PFSK-1 (cell line): ENCODE measurements around the gene ZZZ3.

Source experiments
- POLR2AphosphoS5 ChIP-seq: IDR thresholded peaks from 2 replicates; pipeline ENCODE4 v1.6.1; 2012; ENCODE audit warnings: low read depth, mild to moderate bottlenecking, control low read depth, low read length, moderate library complexity
- REST ChIP-seq, 2 experiments: IDR thresholded peaks; 2 replicates each; pipeline versions ENCODE4 v1.6.1 to v1.8.0; 2011 to 2012; ENCODE audit warnings: low read depth in 2 of 2, low read length in 2 of 2, control low read depth in 1 of 2, inconsistent platforms in 1 of 2, mild to moderate bottlenecking in 1 of 2, moderate library complexity in 1 of 2; ENCODE audit not compliant: insufficient read depth in 1 of 2

DNA sequence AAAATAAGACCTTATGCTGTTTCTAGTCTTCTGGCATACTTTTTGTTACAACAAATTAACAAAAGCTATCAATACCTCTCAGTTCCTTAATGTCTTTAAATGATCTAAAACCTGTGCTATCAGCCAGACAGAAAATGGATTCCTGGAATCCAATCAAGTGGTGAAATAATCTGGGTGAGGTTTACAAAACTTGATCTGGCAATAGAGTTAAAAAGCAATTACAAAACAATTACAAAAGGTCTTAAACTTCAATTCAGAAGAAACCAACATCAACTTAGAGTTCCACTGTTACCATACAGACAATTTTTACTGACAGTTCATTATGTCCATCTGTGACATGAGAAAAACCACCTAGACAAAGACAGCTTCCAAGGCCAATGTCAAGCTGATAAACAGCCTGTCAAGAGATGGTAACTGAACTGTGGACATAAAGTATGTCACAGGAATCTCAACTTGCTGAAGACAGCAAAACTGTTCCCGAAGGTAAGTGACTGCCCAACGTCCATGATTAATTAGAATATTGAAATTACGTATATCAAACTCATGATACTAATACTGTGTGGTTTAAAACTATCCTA, 17.4 kb downstream of the ZZZ3 start:
- TF ChIP-seq POLR2AphosphoS5 (no peak), REST (IDR thresholded peaks at IDR 0.05; ENCODE audit: insufficient read depth in 1 of 2, low read depth in 2 of 2, low read length in 2 of 2) (no peak)
